Keratinocyte (primary cell): Measurements from ENCODE around the gene GFOD1. TPM values are rescaled to one million over a fixed set of nuclear protein-coding genes. Genes with fewer than 3 reads are reported as not detected.

Experiments used
- DNase-seq: peaks from one replicate; pipeline ENCODE4 v3.0.0-alpha.2; 2011; ENCODE audit warnings: low read depth, missing footprints, low spot score
- FAIRE-seq: peaks from 2 replicates; lab custom pipeline; 2011; peaks lifted over from hg19 to GRCh38; lab: Jason Lieb, UNC
- H2AFZ ChIP-seq: 2 replicates; pipeline ENCODE4 v1.6.0; 2012; ENCODE audit warnings: low read length, control low read depth, inconsistent platforms; ENCODE audit not compliant: control insufficient read depth
- H3K27ac ChIP-seq: 2 replicates; pipeline ENCODE4 v1.5.1; 2011; ENCODE audit warnings: low read length; ENCODE audit not compliant: control insufficient read depth, insufficient read depth
- H3K27me3 ChIP-seq: 3 replicates; pipeline ENCODE4 v1.6.0; 2011; ENCODE audit warnings: low read length; ENCODE audit not compliant: control insufficient read depth, insufficient read depth; ENCODE audit errors: extremely low read depth
- H3K36me3 ChIP-seq, 2 experiments: 2 replicates in 1 of 2; 3 replicates in 1 of 2; pipeline ENCODE4 v1.5.1; 2011; ENCODE audit warnings: low read length in 2 of 2, mild to moderate bottlenecking in 1 of 2; ENCODE audit not compliant: control insufficient read depth in 2 of 2, insufficient read depth in 2 of 2; ENCODE audit errors: extremely low read depth in 1 of 2
- H3K4me1 ChIP-seq: 3 replicates; pipeline ENCODE4 v1.5.1; 2011; ENCODE audit warnings: low read length; ENCODE audit not compliant: control insufficient read depth, insufficient read depth; ENCODE audit errors: extremely low read depth
- H3K4me2 ChIP-seq: 3 replicates; pipeline ENCODE4 v1.6.0; 2011; ENCODE audit warnings: low read depth, low read length; ENCODE audit not compliant: control insufficient read depth, insufficient read depth; ENCODE audit errors: extremely low read depth
- H3K4me3 ChIP-seq, 3 experiments: fragments of 200-600 bp in 1 of 3; sonication (generic) in 1 of 3; 2 replicates in 2 of 3; 3 replicates in 1 of 3; pipeline ENCODE4 v1.5.1; 2011 to 2016; ENCODE audit warnings: low read length in 3 of 3, mild to moderate bottlenecking in 3 of 3, control low read depth in 2 of 3, inconsistent platforms in 1 of 3, low read depth in 1 of 3, mixed read lengths in 1 of 3, mixed run types in 1 of 3, moderate library complexity in 1 of 3; ENCODE audit not compliant: control insufficient read depth in 2 of 3, insufficient read depth in 2 of 3; ENCODE audit errors: extremely low read depth in 1 of 3
- H3K79me2 ChIP-seq: 2 replicates; pipeline ENCODE4 v1.6.0; 2012; ENCODE audit warnings: low read length; ENCODE audit not compliant: control insufficient read depth, insufficient read depth
- H3K9ac ChIP-seq: 3 replicates; pipeline ENCODE4 v1.6.0; 2011; ENCODE audit warnings: low read length; ENCODE audit not compliant: control insufficient read depth, insufficient read depth; ENCODE audit errors: extremely low read depth
- H3K9me1 ChIP-seq: 3 replicates; pipeline ENCODE4 v1.6.0; 2011; ENCODE audit warnings: low read length; ENCODE audit not compliant: control insufficient read depth, insufficient read depth; ENCODE audit errors: extremely low read depth
- H3K9me3 ChIP-seq: 2 replicates; pipeline ENCODE4 v1.5.1; 2012; ENCODE audit warnings: low read depth, low read length; ENCODE audit not compliant: control insufficient read depth
- H4K20me1 ChIP-seq: 3 replicates; pipeline ENCODE4 v1.6.0; 2011; ENCODE audit warnings: low read length; ENCODE audit not compliant: control insufficient read depth, insufficient read depth; ENCODE audit errors: extremely low read depth
- CTCF ChIP-seq, 3 experiments: IDR thresholded peaks in 1 of 3; conservative IDR thresholded peaks in 1 of 3; optimal IDR thresholded peaks in 1 of 3; 2 replicates in 2 of 3; 3 replicates in 1 of 3; pipeline versions ENCODE3 to v1.5.1; 2011; ENCODE audit warnings: low read length in 3 of 3, mild to moderate bottlenecking in 3 of 3, moderate library complexity in 2 of 3, control low read depth in 1 of 3, inconsistent platforms in 1 of 3; ENCODE audit not compliant: insufficient read depth in 2 of 3; ENCODE audit errors: extremely low read depth in 1 of 3
- EZH2 ChIP-seq: IDR thresholded peaks from one replicate; pipeline ENCODE4 v1.6.1; 2012; ENCODE audit warnings: inconsistent platforms, mild to moderate bottlenecking, low read length, moderate library complexity
- dilution Hi-C: fragments of 300-500 bp; cut with MboI; formaldehyde crosslinking; loops from one replicate; pipeline ENCODE4 v1.7.0; 2020; ENCODE audit warnings: low sequenced_read_pairs; ENCODE audit not compliant: extremely low pct_ligation_motif_present
- polyA plus RNA-seq, 5 experiments: library from polyadenylated mRNA; depleted of rRNA in 3 of 5; stranded (reverse) in 3 of 5; stranded (forward) in 1 of 5; unstranded in 1 of 5; fragments of >200 nt; gene quantifications; 1 replicate in 1 of 5; 2 replicates in 3 of 5; 3 replicates in 1 of 5; pipeline versions ENCODE4 v1.2.1 to v1.2.3, GENCODE V29; 2011 to 2012; ENCODE audit warnings: missing spikeins in 2 of 5, low read depth in 1 of 5, low replicate concordance in 1 of 5

The GFOD1 gene
- polyA plus RNA-seq, 1 donor (not counting 4 experiments of a cell fraction or from before 2014, with no cell fraction given), result 7.2 TPM

- no peaks in the 10 kb centered on the region for H4K20me1 ChIP-seq
- H3K9ac ChIP-seq, result no peak overlapping the region
- DNase-seq, result no peak
- H3K79me2 ChIP-seq, result no peaks in the 10 kb centered on the region
- H3K36me3 ChIP-seq, result peaks cover 9 to 20% of the 10 kb centered on the region in 2 experiments
- H3K4me2 ChIP-seq, result no peak overlapping the region
- FAIRE-seq, result no peak
- no peak overlapping the region for H3K4me3 ChIP-seq
- no peaks in the 10 kb centered on the region for H3K9me3 ChIP-seq
- H3K4me1 ChIP-seq, result peaks cover 32% of the 10 kb centered on the region
- TF ChIP-seq EZH2 (no peak), CTCF (optimal IDR thresholded peaks at IDR 0.05 in 1 of 3, IDR thresholded peaks at IDR 0.05 in 1 of 3, conservative IDR thresholded peaks at IDR 0.05 in 1 of 3; ENCODE audit: extremely low read depth in 1 of 3, insufficient read depth in 2 of 3, low read length in 3 of 3) (no peak)
- H3K27me3 ChIP-seq, result no peaks in the 10 kb centered on the region
- H3K9me1 ChIP-seq, result no peaks in the 10 kb centered on the region
- dilution Hi-C loops, result no loop called here
- H3K27ac ChIP-seq, result no peak overlapping the region
- H2AFZ ChIP-seq, result no peak overlapping the region
These were observed 122.6 kb downstream of the GFOD1 start for GRCh38 chr6:13364842-13365241.

- no peak for FAIRE-seq
These were observed 125.0 kb downstream of the GFOD1 start for GRCh38 chr6:13362412-13362811.

More at GRCh38 chr6:13362412-13362811, 125.0 kb downstream of the GFOD1 start:
- Histone ChIP-seq H3K4me1 (peaks cover 19% of the 10 kb centered on the region), H3K9ac (no peak overlapping the region), H3K36me3 (peaks cover 9 to 20% of the 10 kb centered on the region in 2 experiments), H4K20me1 (no peaks in the 10 kb centered on the region), H2AFZ (no peak overlapping the region), H3K4me2 (no peak overlapping the region), H3K27ac (no peak overlapping the region), H3K27me3 (no peaks in the 10 kb centered on the region), H3K79me2 (no peaks in the 10 kb centered on the region), H3K9me3 (no peaks in the 10 kb centered on the region), H3K9me1 (no peaks in the 10 kb centered on the region), H3K4me3 (no peak overlapping the region)
- TF ChIP-seq CTCF (optimal IDR thresholded peaks at IDR 0.05 in 1 of 3, IDR thresholded peaks at IDR 0.05 in 1 of 3, conservative IDR thresholded peaks at IDR 0.05 in 1 of 3; ENCODE audit: extremely low read depth in 1 of 3, insufficient read depth in 2 of 3, low read length in 3 of 3) (no peak), EZH2 (no peak)
- dilution Hi-C loops, result no loop called here
- DNase-seq, result no peak
